Activated naive CD8-positive, alpha-beta T cell treated with anti-CD3 and anti-CD28 coated beads, Interleukin-2, amount 50 U/mL, for 16 hours (primary cell): ENCODE measurements around the gene CHST2.
"Not testable (repeated sequence)": the region's sequence is repeated elsewhere in the genome, so short reads cannot be mapped to it uniquely, and the experiment has no call there.

Source experiments
- DNase-seq: peaks from one replicate; pipeline ENCODE4 v3.0.0-alpha.2; 2020; ENCODE audit warnings: low read depth, low spot score

CHST2 gene

DNA sequence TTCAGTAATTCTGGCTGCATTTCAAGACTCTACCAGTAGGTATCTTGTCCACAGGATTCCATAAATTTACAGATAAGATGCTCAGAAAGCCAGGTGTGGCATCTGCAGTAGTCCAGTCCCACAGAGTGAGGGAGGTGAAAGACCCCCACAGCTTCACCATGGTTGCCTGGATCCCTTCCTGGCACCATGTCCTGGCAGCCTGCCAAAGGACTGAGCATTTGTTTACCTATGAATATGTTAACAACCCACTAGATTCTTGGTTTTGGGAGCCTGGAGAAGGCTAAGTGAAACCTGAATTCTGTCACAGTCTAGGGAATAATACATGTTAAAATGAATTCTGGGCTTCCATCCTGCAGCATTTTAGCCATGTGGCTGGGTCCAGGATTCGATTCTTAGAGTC lies 14.9 kb downstream of the CHST2 start:
- DNase-seq: no peak

DNA sequence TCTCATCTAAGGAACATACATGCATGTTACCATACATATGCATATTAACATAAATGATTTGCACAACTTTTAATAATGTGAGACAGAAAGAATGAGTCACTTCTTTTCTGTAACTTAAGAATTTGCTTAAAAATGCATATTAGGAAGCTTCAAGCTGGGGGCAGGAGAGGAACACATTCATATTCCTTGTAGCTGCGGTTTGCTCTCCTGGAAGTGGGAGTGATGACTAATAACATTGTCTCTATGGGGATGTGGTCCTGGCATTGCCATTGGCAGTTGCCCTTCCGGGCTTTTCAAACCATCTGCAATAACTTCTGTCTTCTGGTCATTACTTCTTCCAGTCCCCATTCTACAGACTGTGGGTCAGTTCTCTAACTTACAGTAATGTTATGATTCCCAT lies 15.6 kb downstream of the CHST2 start:
- DNase-seq: no peak

- DNase-seq: no peak
Measured at GRCh38 chr3:143137435-143138036, 18.0 kb downstream of the CHST2 start.

GRCh38 chr3:143138953-143139352 lies 19.4 kb downstream of the CHST2 start:
- no peak for DNase-seq

DNA sequence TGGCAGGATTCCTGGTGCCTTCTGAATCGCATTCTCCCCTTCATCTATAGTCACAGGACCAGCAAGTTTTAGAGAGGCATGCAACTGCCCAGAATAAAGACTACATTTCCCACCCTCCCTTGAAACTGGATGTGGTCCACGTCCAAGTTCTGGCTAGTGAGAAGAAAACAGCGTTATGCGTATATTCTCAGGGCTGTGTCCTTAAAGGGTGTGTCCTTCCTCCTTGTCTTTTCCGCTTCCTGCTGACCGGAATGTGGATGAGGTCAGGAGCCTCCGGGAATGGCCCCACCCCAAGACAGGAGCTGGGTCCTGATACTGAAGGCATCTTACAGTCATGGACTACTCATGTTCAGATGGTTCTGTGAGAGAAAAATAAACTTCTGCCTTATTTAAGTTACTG lies 20.2 kb downstream of the CHST2 start:
- no peak for DNase-seq

DNA sequence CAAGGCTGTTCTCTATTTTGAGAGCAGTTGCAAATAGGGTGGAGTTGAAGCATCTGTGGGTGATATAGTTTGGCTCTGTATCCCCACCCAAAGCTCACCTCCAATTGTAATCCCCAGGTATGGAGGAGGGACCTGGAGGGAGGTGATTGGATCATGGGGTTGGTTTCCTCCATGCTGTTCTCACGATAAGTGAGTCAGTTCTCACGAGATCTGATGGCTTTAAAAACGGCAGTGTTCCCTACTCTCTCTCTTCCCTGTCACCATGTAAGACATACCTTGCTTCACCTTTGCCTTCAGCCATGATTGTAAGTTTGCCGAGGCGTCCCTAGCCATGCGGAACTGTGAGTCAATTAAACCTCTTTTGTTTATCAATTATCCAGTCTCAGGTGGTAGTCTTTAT lies 21.0 kb downstream of the CHST2 start:
- DNase-seq: no peak

- DNase-seq: no peak
Measured at GRCh38 chr3:143142354-143142753, 22.8 kb downstream of the CHST2 start.

DNA sequence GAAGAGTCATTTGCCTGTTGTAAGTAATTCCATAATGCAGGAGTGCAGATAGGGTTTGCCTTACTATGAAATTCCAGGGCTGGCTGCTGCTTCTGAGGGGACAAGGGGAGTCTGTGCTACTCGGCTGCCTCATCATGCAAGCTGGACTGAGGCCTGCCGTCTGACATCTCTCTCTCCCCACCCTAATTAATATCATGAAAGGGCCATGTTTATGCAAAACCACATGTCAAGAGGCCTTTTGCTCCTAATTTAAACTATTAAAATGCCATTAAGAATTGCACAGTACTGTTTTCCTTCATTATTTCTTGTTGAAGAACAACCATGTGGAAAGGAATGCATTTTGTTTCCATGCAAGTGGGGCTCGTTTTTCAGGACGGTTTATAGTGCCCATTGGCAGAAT lies 26.3 kb downstream of the CHST2 start:
- no peak for DNase-seq

DNA sequence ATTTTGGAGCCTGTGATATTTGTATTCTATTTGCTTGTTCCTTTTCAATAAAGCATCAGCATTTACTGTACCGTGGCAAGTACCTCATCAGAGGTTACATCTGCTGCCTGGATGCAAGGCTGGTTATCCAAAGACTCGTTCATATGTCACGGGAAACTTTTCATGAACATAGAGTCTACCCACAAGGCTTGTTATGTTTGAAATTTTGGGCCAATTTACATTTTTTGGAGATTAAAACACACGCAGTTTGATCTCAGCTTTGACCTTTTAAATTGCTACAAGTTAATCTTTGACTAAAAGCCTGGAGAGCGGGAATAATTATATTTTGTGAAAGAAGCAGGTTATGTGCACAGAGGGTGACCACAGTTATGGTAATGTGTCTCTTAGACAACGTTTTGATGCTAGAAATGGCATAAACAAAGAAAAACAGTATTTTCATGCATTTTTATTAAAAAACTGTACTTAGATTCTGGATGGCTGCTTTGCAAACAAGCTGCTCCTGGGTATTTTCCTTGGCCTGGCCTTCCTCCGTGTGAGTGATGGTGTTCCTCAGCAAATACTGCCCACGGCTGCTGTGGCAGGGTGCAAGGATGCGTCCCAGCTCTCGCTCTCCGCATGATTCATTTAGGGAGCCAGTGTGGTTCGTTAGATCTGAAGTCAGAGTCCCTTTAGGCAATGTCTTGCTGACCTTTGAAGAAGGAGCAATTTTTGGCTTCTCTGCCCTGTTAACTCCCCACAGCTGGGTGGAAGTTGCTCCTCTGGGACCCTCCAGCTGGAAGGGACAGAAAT lies 27.1 kb downstream of the CHST2 start:
- DNase-seq: no peak

GRCh38 chr3:143147707-143148106 lies 28.1 kb downstream of the CHST2 start:
- no peak for DNase-seq

GRCh38 chr3:143150071-143150470 lies 30.5 kb downstream of the CHST2 start:
- no peak for DNase-seq

DNA sequence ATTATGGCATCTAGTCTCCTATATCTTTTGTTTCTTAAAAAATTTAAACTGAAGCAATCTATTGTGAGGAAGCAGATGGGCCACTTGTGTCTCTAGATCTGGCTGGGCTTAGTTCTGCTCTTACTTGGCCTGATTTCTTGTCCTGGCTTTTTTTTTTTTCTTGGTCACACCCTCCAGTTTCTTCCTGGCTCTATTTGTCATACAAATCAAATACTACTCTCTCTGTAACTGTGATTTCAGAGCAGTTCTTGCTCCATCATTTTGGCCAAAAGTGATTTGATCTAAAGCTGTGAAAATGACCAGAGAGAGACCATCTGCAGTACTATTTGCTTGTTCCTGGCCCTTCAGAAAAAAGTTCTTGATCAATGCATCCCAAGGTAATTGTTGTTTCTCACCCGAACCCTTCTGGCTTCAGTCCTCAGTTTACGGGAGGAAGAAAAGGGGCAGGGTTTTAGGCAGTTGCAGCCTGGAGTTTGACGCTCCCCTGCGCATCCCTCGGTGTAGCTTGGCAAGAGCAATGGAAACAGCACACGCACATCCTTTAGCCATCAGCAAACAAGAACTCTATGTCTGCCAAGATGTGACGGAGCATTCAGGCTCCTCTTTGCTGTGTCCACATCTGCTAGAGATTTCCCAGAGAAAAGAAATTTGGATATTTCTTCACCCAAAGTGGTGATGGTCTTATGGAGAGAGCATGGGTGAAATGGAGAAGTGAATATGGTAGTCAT lies 31.6 kb downstream of the CHST2 start:
- DNase-seq: no peak

DNA sequence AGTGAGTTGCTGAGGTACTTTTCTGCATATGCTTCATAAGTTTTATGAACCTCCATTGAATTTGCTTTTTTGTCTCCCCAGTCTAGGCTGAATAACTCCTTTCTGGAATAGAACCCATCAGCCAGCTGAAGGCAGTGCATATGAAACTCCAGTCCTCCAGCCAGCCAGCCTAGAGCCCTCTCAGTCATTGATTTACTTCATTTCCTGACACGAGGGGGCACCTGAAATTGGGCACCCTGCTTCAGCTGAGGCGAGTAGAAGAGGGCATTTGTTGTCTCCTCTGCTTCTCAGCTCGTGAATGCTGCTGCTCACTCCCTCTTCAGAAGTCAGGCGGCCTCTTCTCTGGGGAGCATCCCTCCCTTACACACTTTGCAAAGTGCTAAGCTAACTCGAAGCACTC lies 32.5 kb downstream of the CHST2 start:
- no peak for DNase-seq

- DNase-seq: no peak
Measured at GRCh38 chr3:143155756-143156155, 36.2 kb downstream of the CHST2 start.

- DNase-seq: no peak
Measured at GRCh38 chr3:143158014-143158988, 38.7 kb downstream of the CHST2 start.

GRCh38 chr3:143160437-143160836 lies 40.9 kb downstream of the CHST2 start:
- DNase-seq: no peak

DNA sequence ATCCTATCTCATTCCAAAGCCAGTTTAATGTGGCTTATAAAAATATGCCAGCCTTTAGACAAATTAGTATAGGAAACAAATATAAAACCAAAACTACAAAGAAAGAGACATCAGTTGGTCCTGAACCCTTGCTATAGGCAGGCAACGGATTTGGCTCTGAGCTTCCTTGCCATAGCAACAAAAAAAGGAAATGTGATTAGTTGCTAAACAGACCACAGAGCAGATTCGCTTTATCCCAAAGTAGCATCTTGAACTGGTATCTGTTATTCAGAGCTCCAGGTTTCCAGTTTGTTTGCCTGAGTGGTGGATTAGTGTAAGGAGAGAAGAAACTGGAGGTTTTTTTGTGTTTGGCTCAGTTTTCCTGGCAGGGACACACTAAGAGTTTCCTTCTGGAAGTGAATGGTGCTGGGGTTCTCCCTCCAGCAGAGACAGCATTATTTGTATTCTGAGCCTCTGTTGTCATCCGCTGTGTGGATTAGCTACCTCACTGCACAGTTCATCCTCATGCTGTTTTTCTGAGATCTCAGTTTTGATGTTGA lies 44.1 kb downstream of the CHST2 start:
- DNase-seq: no peak

GRCh38 chr3:143165211-143165610 lies 45.6 kb downstream of the CHST2 start:
- DNase-seq: no peak

- not testable (repeated sequence) for DNase-seq
Measured at GRCh38 chr3:143165612-143166285, 46.2 kb downstream of the CHST2 start.

GRCh38 chr3:143166376-143166775 lies 46.8 kb downstream of the CHST2 start:
- DNase-seq: no peak
